ENCODE data around the gene SPEG. TPM values are rescaled to one million over a fixed set of nuclear protein-coding genes. Genes with fewer than 3 reads are reported as not detected.

SPEG gene
- total RNA-seq, 3 donors from 2014 or later = 0.74 to 2.1 (median 0.79) TPM

Other genes with a start within 250 kb of the SPEG start
- 10 to 100 TPM; 27.0 to 35.3 (median 31.7) TPM for gene ZFAND2B, start 228.1 kb upstream of the SPEG start, total RNA-seq
- gene ABCB6, start 215.9 kb upstream of the SPEG start, total RNA-seq = 10 to 100 TPM; 14.8 to 17.2 (median 15.4) TPM
- gene ATG9A, start 205.2 kb upstream of the SPEG start, total RNA-seq = 10 to 100 TPM; 29.7 to 31.4 (median 31.4) TPM
- 10 to 100 TPM; 40.8 to 52.1 (median 45.5) TPM for gene ANKZF1, start 205.0 kb upstream of the SPEG start, total RNA-seq
- 1 to 10 TPM; 2.3 to 3.2 (median 3.0) TPM for gene GLB1L, start 189.4 kb upstream of the SPEG start, total RNA-seq
- gene STK16, start 189.4 kb upstream of the SPEG start, total RNA-seq = 10 to 100 TPM; 19.1 to 21.3 (median 21.0) TPM
- gene TUBA4B, start 181.6 kb upstream of the SPEG start, total RNA-seq = not detected
- gene TUBA4A, start 180.9 kb upstream of the SPEG start, total RNA-seq = 100 to 1,000 TPM; 167 to 201 (median 190) TPM
- gene DNAJB2, start 155.5 kb upstream of the SPEG start, total RNA-seq = 10 to 100 TPM; 28.2 to 33.9 (median 30.9) TPM
- gene PTPRN, start 125.4 kb upstream of the SPEG start, total RNA-seq = under 1 TPM in 1 of 3 donors, not detected in 2; 0.19 TPM
- not detected for gene RESP18, start 102.1 kb upstream of the SPEG start, total RNA-seq
- 100 to 1,000 TPM; 187 to 222 (median 221) TPM for gene DNPEP, start 46.9 kb upstream of the SPEG start, total RNA-seq
- under 1 TPM; 0.49 to 0.61 (median 0.58) TPM for gene DES, start 16.5 kb upstream of the SPEG start, total RNA-seq
- 10 to 100 TPM; 36.8 to 47.9 (median 46.7) TPM for gene GMPPA, start 64.0 kb downstream of the SPEG start, total RNA-seq
- gene ASIC4, start 79.6 kb downstream of the SPEG start, total RNA-seq = under 1 TPM in 1 of 3 donors, not detected in 2; 0.08 TPM
- 10 to 100 TPM; 38.3 to 42.0 (median 40.3) TPM for gene CHPF, start 109.0 kb downstream of the SPEG start, total RNA-seq
- 1 to 10 TPM; 3.6 to 4.8 (median 4.3) TPM for gene TMEM198, start 109.2 kb downstream of the SPEG start, total RNA-seq
- gene OBSL1, start 136.7 kb downstream of the SPEG start, total RNA-seq = 1 to 10 TPM in 1 of 3 donors, under 1 TPM in 2; 0.37 to 1.1 (median 0.60) TPM
- gene INHA, start 137.5 kb downstream of the SPEG start, total RNA-seq = not detected
- gene STK11IP, start 163.0 kb downstream of the SPEG start, total RNA-seq = 10 to 100 TPM; 32.4 to 37.1 (median 36.0) TPM
- gene SLC4A3, start 192.8 kb downstream of the SPEG start, total RNA-seq = under 1 TPM in 2 of 3 donors, not detected in 1; 0.05 to 0.15 TPM